ENCODE measurements around the gene KIAA0513.

KIAA0513 gene

GRCh38 chr16:85014311-85014710 lies 13.3 kb upstream of the KIAA0513 start:
- H3K36me3 ChIP-seq (ENCODE audit: insufficient read depth, low read length) = no peaks in the 10 kb centered on the region
- H3K4me3 ChIP-seq (ENCODE audit: low read length, poor library complexity, severe bottlenecking) = no peak overlapping the region
- no peaks in the 10 kb centered on the region for H3K9me2 ChIP-seq (replicated peaks; ENCODE audit: low read depth, low read length)
- peaks cover 8% of the 10 kb centered on the region; the same call in 1 of the 2 replicates for H3F3A ChIP-seq (ENCODE audit: low read depth)
- peaks cover 5% of the 10 kb centered on the region for H4K20me1 ChIP-seq (ENCODE audit: insufficient read depth, low read length, poor library complexity, severe bottlenecking)
- H3K79me2 ChIP-seq (ENCODE audit: insufficient read depth, low read length) = peaks cover 23% of the 10 kb centered on the region
- H2AFZ ChIP-seq (ENCODE audit: low read length) = no peak overlapping the region
- H3K4me1 ChIP-seq (ENCODE audit: insufficient read depth, low read length, poor library complexity, severe bottlenecking) = peaks cover 25% of the 10 kb centered on the region
- no peaks in the 10 kb centered on the region for H3K27me3 ChIP-seq (ENCODE audit: insufficient read depth, low read length, poor library complexity, severe bottlenecking)
- H3K9ac ChIP-seq (ENCODE audit: low read depth, low read length, poor library complexity, severe bottlenecking) = no peak overlapping the region
- no peak overlapping the region for H3K4me2 ChIP-seq (ENCODE audit: low read depth, low read length, poor library complexity, severe bottlenecking)
- TF ChIP-seq CTCF (conservative IDR thresholded peaks at IDR 0.05; ENCODE audit: low read length) (no peak), EZH2phosphoT487 (IDR thresholded peaks at IDR 0.05; ENCODE audit: borderline replicate concordance) (no peak)
- no peaks in the 10 kb centered on the region for H3K9me3 ChIP-seq (ENCODE audit: insufficient read depth, low read depth, low read length)

DNA sequence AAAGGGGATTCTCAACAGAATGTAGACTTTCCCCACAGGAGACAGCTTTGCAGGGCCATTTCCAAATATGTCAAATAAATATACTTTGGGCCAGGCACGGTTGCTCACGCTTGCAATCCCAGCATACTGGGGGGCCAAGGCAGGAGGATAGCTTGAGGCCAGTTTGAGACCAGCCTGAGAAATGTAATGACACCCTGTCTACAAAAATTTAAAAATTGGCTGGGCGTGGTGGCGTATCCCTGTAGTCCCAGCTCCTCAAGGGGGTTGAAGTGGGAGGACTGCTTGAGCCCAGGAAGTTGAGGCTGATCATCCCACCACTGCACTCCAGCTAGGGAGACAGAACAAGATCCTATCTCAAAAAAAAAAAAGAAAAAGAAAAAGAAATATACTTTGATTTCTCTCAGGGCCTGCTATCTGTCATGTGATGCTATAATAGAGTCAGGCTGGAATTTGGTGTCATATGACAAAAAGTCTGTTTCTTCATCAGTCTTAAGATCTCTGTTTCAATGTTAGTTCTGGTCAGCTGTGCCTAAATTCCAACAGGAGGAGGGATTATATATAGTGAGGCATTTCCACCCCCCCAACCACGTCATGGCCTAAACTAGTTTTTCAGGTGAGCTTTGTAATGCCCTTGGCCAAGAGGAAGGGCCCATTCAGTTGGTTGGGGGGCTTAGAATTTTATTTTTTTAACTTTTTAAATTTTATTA lies 12.0 kb upstream of the KIAA0513 start:
- H3K27me3 ChIP-seq (ENCODE audit: insufficient read depth, low read length, poor library complexity, severe bottlenecking) = no peaks in the 10 kb centered on the region
- H3K9me3 ChIP-seq (ENCODE audit: insufficient read depth, low read depth, low read length) = no peaks in the 10 kb centered on the region
- H3F3A ChIP-seq (ENCODE audit: low read depth) = peaks cover 8% of the 10 kb centered on the region; the same call in 1 of the 2 replicates
- H3K4me2 ChIP-seq (ENCODE audit: low read depth, low read length, poor library complexity, severe bottlenecking) = no peak overlapping the region
- H4K20me1 ChIP-seq (ENCODE audit: insufficient read depth, low read length, poor library complexity, severe bottlenecking) = no peaks in the 10 kb centered on the region
- peaks cover 15% of the 10 kb centered on the region for H3K4me1 ChIP-seq (ENCODE audit: insufficient read depth, low read length, poor library complexity, severe bottlenecking)
- H3K36me3 ChIP-seq (ENCODE audit: insufficient read depth, low read length) = no peaks in the 10 kb centered on the region
- no peak overlapping the region for H3K4me3 ChIP-seq (ENCODE audit: low read length, poor library complexity, severe bottlenecking)
- no peak overlapping the region for H3K9ac ChIP-seq (ENCODE audit: low read depth, low read length, poor library complexity, severe bottlenecking)
- H2AFZ ChIP-seq (ENCODE audit: low read length) = no peak overlapping the region
- H3K9me2 ChIP-seq (replicated peaks; ENCODE audit: low read depth, low read length) = no peaks in the 10 kb centered on the region
- peaks cover 9% of the 10 kb centered on the region for H3K79me2 ChIP-seq (ENCODE audit: insufficient read depth, low read length)
- TF ChIP-seq EZH2phosphoT487 (IDR thresholded peaks at IDR 0.05; ENCODE audit: borderline replicate concordance) = no peak
- no peak for TF ChIP-seq CTCF (conservative IDR thresholded peaks at IDR 0.05; ENCODE audit: low read length)

DNA sequence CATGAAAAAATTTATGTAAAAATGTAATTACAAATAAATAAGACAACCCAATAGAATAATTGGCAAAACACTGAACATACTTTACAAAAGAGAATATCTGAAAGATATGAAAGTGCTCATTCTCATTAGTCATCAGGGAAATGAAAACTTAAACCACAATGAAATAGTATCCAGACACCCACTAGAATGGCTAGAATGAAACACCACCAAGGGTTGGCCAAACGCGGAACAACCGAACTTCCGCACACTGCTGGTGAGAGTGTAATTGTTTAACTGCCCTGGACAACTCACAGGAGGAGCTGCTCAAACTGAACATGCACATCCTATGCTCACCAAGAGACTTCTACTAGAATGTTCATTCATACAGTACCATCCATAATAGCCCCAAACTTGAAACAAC lies 10.4 kb upstream of the KIAA0513 start:
- H3K9ac ChIP-seq (ENCODE audit: low read depth, low read length, poor library complexity, severe bottlenecking) = no peak overlapping the region
- peak overlapping the region; percentile 16 for H3K4me3 ChIP-seq (ENCODE audit: low read length, poor library complexity, severe bottlenecking)
- H3K4me2 ChIP-seq (ENCODE audit: low read depth, low read length, poor library complexity, severe bottlenecking) = peak overlapping the region; percentile 42
- no peaks in the 10 kb centered on the region for H4K20me1 ChIP-seq (ENCODE audit: insufficient read depth, low read length, poor library complexity, severe bottlenecking)
- H3K79me2 ChIP-seq (ENCODE audit: insufficient read depth, low read length) = no peaks in the 10 kb centered on the region
- H3K4me1 ChIP-seq (ENCODE audit: insufficient read depth, low read length, poor library complexity, severe bottlenecking) = peaks cover 10% of the 10 kb centered on the region
- no peak overlapping the region for H2AFZ ChIP-seq (ENCODE audit: low read length)
- no peaks in the 10 kb centered on the region for H3K27me3 ChIP-seq (ENCODE audit: insufficient read depth, low read length, poor library complexity, severe bottlenecking)
- H3F3A ChIP-seq (ENCODE audit: low read depth) = peaks cover 8% of the 10 kb centered on the region; the same call in 1 of the 2 replicates
- H3K9me3 ChIP-seq (ENCODE audit: insufficient read depth, low read depth, low read length) = no peaks in the 10 kb centered on the region
- no peaks in the 10 kb centered on the region for H3K9me2 ChIP-seq (replicated peaks; ENCODE audit: low read depth, low read length)
- H3K36me3 ChIP-seq (ENCODE audit: insufficient read depth, low read length) = no peaks in the 10 kb centered on the region
- TF ChIP-seq EZH2phosphoT487 (IDR thresholded peaks at IDR 0.05; ENCODE audit: borderline replicate concordance) = no peak
- no peak for TF ChIP-seq CTCF (conservative IDR thresholded peaks at IDR 0.05; ENCODE audit: low read length)
